Heart left ventricle (tissue), 16 donors: Measurements from ENCODE around the gene STK32C. TPM values are rescaled to one million over a fixed set of nuclear protein-coding genes. Genes with fewer than 3 reads are reported as not detected.
A peak's percentile ranks its signal among the peaks of the same experiment; 100 is the strongest.

Source experiments
- ATAC-seq, 4 donors: fragments of 200-7000 bp; cut with Tn5 transposase; one replicate each; pipeline ENCODE4 v1.9.1; 2020 to 2022; ENCODE audit warnings: moderate library complexity in 4 of 4, mild to moderate bottlenecking in 3 of 4, moderate number of reproducible peaks in 1 of 4
- DNase-seq, 5 donors: peaks; one replicate each; pipeline ENCODE4 v3.0.0-alpha.2; 2020
- H3K27ac ChIP-seq, 12 donors: fragments of 200-600 bp; sonication (generic) in 4 of 12; one replicate each; pipeline versions ENCODE4 v1.5.0 to v1.8.0; 2016 to 2022; ENCODE audit warnings: mild to moderate bottlenecking in 2 of 12
- H3K27me3 ChIP-seq, 9 donors: fragments of 200-600 bp; sonication (generic) in 2 of 9; one replicate each; pipeline versions ENCODE4 v1.5.1 to v1.8.0; 2016 to 2022; ENCODE audit warnings: mild to moderate bottlenecking in 3 of 9
- H3K36me3 ChIP-seq, 9 donors: fragments of 200-600 bp; sonication (generic) in 2 of 9; one replicate each; pipeline versions ENCODE4 v1.5.0 to v1.8.0; 2018 to 2022; ENCODE audit warnings: mild to moderate bottlenecking in 2 of 9
- H3K4me1 ChIP-seq, 12 donors: fragments of 200-600 bp; sonication (generic) in 4 of 12; one replicate each; pipeline versions ENCODE4 v1.5.0 to v1.8.0; 2016 to 2022; ENCODE audit warnings: mild to moderate bottlenecking in 3 of 12
- H3K4me3 ChIP-seq, 12 donors: fragments of 200-600 bp; sonication (generic) in 4 of 12; one replicate each; pipeline versions ENCODE4 v1.5.0 to v1.8.0; 2017 to 2022; ENCODE audit warnings: mild to moderate bottlenecking in 9 of 12, moderate library complexity in 4 of 12
- H3K9me3 ChIP-seq, 12 donors: fragments of 200-600 bp; sonication (generic) in 4 of 12; one replicate each; pipeline versions ENCODE4 v1.5.0 to v1.8.0; 2016 to 2022; ENCODE audit warnings: mild to moderate bottlenecking in 1 of 12
- POLR2A ChIP-seq, 2 donors: fragments of 450-650 bp; IDR thresholded peaks; one replicate each; pipeline ENCODE4 v1.6.1; 2017; ENCODE audit warnings: antibody characterized with exemption in 2 of 2, mild to moderate bottlenecking in 2 of 2, moderate library complexity in 2 of 2
- WGBS, 4 donors: extraction: QIAGEN DNeasy Blood & Tissue Kit in 2 of 4; methylation state at CpG; one replicate each; pipeline versions ENCODE4 v1.1.5 to v1.1.7; 2013 to 2018; 5-methylcytosine and 5-hydroxymethylcytosine counted together
- intact Hi-C, 10 donors: fragments of 100-400 bp; cut with DNase I; formaldehyde crosslinking; loops; one replicate each; pipeline versions ENCODE4 v1.11.1 to v1.14.2; 2022
- polyA plus RNA-seq, 2 donors: library from polyadenylated mRNA; stranded (reverse); fragments of 200-250 nt; gene quantifications; one replicate each; pipeline ENCODE4 v1.2.3, GENCODE V29; 2013
- total RNA-seq, 9 donors: library from RNA; depleted of rRNA in 2 of 9; stranded (reverse); fragments of >200 nt in 2 of 9; fragmentation: NEBNext Ultra II Directional in 3 of 9; extraction: Animal tissue kit (Norgen Biotek cat#: 25700) in 3 of 9; gene quantifications; one replicate each; pipeline versions ENCODE4 v1.1.0 to v1.2.4, GENCODE V29; 2016 to 2023
- TF ChIP-seq, protein P1 (sequence below), 12 donors: fragments of 200-600 bp; sonication (generic) in 4 of 12; IDR thresholded peaks; one replicate each; pipeline versions ENCODE4 v1.5.0 to v1.8.0; 2018 to 2022; ENCODE audit warnings: antibody characterized with exemption in 12 of 12, mild to moderate bottlenecking in 5 of 12
- donor health status: ischemic (EF 13 %, LVEDD 7.1; RV severe dilation, severe dysfunction).
- donor health status: healthy with polysubstance abuse.
- donor health status: DM: no; HTN: yes; CAD: no.
- donor health status: DM: no; HTN: no; CAD: no.
- donor health status: ischemic (EF 25% LVEDD 6.9; RV normal size, moderate dysfunction).
- donor health status: ischemic (EF 25% LVEDD 5.7; RV mildly dilated, moderate dysfunction).
- donor health status: healthy.
- donor health status: DM: yes; HTN: yes; CAD: no.
- donor health status: ischemic (EF 35%, LVEDD 5.7; RV mildly dilated, moderate dysfunction).
- donor health status: nonischemic (EF 11% LVEDD 7.7; RV severe dilation, severe dysfunction).
- donor health status: DM: yes; HTN: yes; CAD: no.
- donor health status: PGD.
- donor health status: ischemic (EF 29% LVEDD 5.4; RV normal size, mild dysfunction).
- donor health status: nonischemic (EF 23%, LVEDD 6.1; RV moderate dilation, normal function).

The STK32C gene
- total and polyA plus RNA-seq, 11 donors, result 3.8 to 9.8 (median 6.2) TPM

DNA sequence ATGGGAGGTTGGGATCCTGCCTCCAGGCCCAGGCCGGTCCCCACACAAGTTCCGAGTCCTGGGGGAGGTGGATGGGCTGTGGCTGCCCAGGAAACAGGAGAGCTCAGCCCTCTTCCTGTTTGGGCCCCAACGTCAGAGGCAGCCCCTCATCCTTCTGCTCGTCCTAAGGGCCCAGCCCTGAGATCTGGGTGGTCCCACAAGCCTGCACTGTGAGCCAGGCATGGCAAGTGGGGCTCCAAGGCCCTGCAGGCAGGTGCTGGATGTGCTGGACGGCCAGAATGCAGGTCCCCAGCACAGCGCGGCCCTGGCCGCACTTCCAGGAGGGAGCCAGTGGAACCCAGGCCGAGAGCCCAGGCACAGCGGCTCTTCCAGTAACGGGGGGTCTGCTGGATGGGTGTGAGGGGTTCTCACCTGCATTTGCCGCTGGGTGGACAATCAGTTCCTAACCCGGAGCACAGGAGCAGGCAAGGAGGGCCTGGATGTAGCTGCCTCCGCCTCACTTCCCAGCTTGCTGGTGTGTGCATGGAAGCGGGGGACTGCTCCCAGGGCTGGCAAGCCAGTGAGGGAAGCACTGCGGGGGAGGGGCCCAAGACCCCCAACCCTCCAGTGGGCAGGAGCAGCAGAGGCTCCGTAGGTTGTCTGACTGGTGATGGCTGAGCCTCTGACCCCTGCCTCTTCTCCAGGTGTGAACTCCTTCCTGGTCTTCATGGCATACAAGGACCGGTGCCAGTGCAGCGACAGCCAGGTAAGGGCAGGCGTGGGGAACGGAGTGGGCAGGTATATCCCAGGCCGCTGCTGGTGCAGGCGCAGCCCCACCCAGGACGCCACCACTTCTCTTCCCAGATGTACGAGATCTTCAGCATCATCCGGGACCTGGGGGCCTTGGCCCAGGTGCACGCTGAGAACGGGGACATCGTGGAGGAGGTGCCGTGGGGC, 111.3 kb downstream of the STK32C start:
- 89 to 92% (median 91%) methylated on average over 19 to 30 of the region's 30 CpGs for WGBS, 4 donors
- Histone ChIP-seq H3K4me3 (no peak overlapping the region), H3K36me3 (peaks cover 0 to 8% (median 0%) of the 10 kb centered on the region in 9 donors), H3K4me1 (peaks cover 0 to 25% (median 15%) of the 10 kb centered on the region in 12 donors), H3K9me3 (no peaks in the 10 kb centered on the region), H3K27me3 (no peaks in the 10 kb centered on the region), H3K27ac (no peak overlapping the region)
- ATAC-seq (no peak), DNase-seq (peak in 2 of 5 donors; percentile 19 to 49)
- TF ChIP-seq, protein P1, sequence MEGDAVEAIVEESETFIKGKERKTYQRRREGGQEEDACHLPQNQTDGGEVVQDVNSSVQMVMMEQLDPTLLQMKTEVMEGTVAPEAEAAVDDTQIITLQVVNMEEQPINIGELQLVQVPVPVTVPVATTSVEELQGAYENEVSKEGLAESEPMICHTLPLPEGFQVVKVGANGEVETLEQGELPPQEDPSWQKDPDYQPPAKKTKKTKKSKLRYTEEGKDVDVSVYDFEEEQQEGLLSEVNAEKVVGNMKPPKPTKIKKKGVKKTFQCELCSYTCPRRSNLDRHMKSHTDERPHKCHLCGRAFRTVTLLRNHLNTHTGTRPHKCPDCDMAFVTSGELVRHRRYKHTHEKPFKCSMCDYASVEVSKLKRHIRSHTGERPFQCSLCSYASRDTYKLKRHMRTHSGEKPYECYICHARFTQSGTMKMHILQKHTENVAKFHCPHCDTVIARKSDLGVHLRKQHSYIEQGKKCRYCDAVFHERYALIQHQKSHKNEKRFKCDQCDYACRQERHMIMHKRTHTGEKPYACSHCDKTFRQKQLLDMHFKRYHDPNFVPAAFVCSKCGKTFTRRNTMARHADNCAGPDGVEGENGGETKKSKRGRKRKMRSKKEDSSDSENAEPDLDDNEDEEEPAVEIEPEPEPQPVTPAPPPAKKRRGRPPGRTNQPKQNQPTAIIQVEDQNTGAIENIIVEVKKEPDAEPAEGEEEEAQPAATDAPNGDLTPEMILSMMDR (IDR thresholded peaks at IDR 0.05), result no peak
- no peak for TF ChIP-seq POLR2A (IDR thresholded peaks at IDR 0.05)
- intact Hi-C loops, result no loop called here

DNA sequence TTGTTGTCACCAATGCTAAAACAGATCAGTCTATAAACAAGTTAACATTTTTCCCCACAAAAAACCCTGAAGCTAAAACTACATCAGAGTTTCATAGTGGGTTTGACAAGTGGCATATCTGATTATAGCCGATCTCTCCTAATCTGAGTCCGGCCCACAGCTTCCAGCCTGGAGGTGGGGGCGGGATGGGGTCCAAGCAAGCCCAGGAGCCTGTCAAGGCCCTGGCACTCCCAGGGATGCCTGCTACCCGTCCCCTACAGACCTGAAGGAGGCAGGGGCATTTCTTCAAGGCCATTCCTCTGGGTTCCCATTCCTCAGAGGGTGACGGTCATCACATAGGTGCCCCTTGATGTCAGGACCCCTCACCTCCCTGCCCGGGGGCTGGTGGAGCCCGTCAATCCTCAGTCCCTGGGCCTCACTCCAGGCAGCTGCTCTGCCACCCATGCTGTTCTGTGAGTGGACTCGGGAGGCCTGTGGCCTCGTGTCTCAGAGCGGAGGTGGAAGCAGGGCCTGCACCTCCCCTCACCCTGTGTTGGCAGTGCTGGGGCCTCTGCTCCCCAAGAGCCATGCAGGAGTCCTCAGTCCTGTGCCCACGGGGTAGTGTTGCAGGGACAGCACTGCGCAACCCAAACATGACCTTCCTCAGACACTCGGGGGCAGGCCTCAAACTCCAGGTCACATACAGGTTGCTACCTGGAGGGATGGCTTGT, 112.2 kb downstream of the STK32C start:
- intact Hi-C loops, result no loop called here
- no peaks in the 10 kb centered on the region for H3K27me3 ChIP-seq
- H3K4me1 ChIP-seq, result peaks cover 0 to 25% (median 15%) of the 10 kb centered on the region in 12 donors
- H3K4me3 ChIP-seq, result no peak overlapping the region
- no peaks in the 10 kb centered on the region for H3K9me3 ChIP-seq
- TF ChIP-seq, protein P1 (IDR thresholded peaks at IDR 0.05), result no peak
- no peak for TF ChIP-seq POLR2A (IDR thresholded peaks at IDR 0.05)
- H3K27ac ChIP-seq, result no peak overlapping the region
- DNase-seq (peak in 2 of 5 donors; percentile 17 to 46), ATAC-seq (no peak)
- H3K36me3 ChIP-seq, result no peaks in the 10 kb centered on the region
- WGBS, 4 donors, result 92 to 97% (median 94%) methylated on average over 11 to 13 of the region's 13 CpGs

DNA sequence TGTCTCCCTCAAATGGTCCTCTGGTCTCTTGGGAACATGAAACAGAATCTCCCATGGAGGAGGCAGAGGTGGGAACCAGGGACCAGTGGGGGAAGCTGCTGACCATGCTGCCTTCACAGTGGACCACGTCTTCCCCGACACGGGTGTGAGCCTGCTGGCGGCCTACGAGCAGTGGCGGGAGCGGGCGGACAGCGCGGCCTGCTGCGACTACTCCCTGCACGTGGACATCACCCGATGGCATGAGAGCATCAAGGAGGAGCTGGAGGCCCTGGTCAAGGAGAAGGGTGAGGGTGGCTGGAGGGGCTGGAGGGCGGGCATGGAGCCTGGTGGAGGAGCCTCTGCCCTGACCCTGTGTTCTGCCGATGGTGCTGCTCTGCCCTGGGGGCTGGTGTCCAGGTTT, 113.0 kb downstream of the STK32C start:
- H3K4me3 ChIP-seq, result no peak overlapping the region
- ATAC-seq (no peak), DNase-seq (peak in 4 of 5 donors; percentile 4 to 42 (median 22))
- WGBS, 4 donors, result 94 to 97% (median 96%) methylated on average over 15 of the region's 15 CpGs
- H3K27me3 ChIP-seq, result peaks cover 0 to 6% (median 0%) of the 10 kb centered on the region in 9 donors
- H3K9me3 ChIP-seq, result no peaks in the 10 kb centered on the region
- TF ChIP-seq, protein P1 (IDR thresholded peaks at IDR 0.05), result no peak
- no peak for TF ChIP-seq POLR2A (IDR thresholded peaks at IDR 0.05)
- intact Hi-C loops, result no loop called here
- H3K36me3 ChIP-seq, result no peaks in the 10 kb centered on the region
- no peak overlapping the region for H3K27ac ChIP-seq
- peaks cover 0 to 25% (median 15%) of the 10 kb centered on the region in 12 donors for H3K4me1 ChIP-seq
